Measurements from ENCODE around the gene NPFF.
A peak's percentile ranks its signal among the peaks of the same experiment; 100 is the strongest.
"Not testable (repeated sequence)": the region's sequence is repeated elsewhere in the genome, so short reads cannot be mapped to it uniquely, and the experiment has no call there.

Gene NPFF

DNA sequence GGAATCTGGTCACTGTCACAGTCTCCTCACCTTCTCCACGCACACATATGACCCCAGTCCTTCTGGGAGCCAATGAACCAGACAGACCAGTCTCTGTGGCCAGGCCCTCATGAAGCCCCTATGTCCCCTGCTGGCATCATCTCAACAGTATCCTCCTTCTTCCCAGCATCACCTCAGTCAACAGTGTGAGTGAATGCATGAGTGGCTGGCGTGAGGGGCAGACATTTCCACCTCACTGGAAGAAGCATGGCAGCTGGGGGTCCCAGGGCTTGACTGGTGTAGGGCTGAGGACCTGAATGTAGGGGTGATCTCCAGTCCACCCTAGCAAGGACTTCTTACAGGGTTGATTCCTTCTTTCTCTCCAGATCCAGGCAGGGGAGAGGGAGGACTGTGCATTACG is 9.8 kb downstream of the NPFF start:
- H3K27ac ChIP-seq = no peak overlapping the region
- no peak for DNase-seq (ENCODE audit: low read depth, low spot score)

DNA sequence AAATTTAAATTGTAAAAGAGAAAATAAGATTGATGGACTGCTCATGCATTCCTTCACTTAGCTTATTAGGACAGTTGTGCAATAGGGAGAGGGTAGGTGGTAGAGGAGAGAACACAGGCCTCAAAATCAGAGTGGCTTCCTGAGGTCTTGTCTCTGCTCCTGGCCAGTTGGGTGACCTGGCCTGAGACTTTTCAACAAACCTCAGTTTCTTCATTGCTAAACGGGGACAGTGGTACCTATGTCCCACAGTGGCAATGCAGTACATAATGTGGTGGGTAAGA is 10.6 kb downstream of the NPFF start:
- DNase-seq (ENCODE audit: low read depth, low spot score) = no peak
- no peak overlapping the region for H3K27ac ChIP-seq

DNA sequence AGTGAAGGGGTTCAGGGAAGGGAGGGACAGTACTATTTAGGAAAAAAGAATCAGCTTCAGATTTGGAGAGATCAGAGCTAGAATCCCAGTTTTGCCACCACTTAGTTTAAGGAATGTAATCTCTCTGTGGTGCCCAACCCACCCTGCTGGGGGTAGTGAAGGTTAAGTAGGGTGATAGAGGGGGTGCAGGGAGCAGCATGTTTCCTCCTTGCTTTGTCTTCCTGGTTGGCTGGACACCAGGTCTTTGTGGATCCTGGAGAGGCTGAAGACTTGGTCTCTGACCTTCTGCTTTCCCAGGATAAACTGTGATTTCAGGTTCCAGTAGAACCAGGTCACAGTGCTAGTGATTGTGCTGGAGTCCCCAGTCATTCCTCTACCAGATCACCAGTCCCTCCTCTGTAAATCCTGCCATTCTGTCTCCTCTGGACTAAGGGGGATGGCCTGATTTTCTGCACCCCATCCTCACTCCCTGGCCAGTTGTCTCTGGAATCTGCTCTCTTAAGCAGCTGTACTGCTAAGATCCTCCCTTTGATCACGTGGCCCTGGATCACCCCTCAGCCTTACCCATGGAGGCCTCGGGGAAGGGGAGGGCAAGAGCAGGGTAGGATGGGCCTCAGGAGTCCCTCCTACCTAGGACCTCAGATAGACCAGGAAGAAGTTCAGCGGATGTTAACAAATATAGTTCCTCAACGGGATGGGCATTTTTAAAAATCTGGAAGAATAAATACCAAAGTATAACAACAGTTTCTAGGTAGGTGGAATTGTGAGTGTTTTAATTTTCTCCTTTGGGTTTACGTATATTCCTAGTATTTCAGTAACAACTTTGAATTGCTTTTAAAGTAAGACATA is 11.2 kb downstream of the NPFF start:
- no peak overlapping the region for H3K27ac ChIP-seq
- DNase-seq (ENCODE audit: low read depth, low spot score) = no peak

DNA sequence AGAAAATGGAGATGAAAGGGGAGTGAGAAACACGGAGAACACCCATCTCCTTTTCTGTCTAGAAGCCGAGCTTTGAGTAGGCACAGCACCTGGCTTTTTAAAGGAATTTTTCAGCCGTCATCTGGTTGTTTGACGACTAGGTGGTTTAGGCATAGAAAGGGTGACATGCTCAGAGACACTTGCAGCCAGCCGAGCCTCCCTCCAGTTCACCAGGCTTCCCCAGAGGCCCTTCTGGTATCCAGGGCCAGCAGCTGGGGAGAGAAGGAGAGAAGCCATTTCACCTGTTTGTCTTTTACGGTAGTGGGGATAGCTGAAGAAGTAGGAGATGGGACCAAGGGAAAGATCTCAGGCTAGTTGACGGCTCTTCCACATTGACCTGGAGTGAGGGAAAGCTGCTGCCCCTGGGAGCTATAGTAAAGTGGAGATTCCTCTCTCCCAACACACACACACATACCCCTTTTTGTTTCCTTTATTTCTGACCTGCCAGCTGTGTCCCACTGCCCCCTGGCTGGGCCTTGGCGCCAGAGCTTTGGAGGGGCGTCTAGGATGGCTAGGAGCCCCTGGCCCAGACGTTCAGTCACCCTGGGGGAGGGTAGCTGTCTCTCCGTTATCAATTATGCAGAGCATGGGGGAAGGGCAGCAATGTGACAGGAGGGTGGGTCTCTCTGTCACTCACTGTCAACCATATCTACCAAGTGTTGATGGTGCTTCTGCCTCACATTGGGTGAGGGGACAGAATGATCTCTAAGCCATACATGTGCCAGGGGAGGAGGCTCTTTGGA is 13.5 kb downstream of the NPFF start:
- no peak for DNase-seq (ENCODE audit: low read depth, low spot score)
- peak overlapping the region; percentile 40 for H3K27ac ChIP-seq

DNA sequence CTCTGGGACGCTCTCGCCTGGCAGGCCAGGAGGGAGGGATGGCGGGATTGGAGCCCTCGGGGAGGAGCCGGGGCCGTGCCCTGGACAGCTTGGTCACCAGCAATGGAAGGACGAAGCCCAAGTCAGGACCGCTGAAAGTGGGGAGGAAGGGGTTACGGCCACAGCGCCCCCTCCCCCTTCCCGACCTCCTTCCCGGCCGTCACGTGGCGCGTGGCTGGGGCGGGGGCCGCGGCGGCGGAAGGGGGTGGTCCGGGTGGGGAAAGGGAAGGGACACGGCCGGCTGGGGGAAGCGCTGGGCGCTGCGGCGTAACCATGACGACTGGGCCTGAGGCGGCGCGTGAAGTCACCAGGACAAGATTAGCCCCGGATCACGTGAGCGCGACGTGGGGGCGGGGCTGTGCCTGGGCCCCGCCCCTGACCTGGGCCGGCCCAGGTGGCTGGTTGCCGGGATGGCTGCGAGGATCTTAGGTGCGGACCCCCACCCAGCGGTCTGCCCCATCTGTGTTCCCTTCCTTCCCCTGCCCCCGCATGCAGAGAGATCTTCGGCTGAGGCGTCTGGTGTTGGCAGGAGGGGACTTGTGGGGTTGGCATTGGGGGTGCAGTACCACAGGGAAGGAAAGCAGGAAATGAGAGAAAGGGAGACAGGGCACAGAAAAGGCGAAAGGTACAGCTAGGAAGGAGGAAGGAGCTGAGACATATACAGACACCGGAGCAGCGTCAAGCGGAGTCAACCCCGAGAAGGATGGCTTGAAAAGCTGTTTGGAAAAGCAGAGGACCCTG is 14.3 kb downstream of the NPFF start:
- DNase-seq (ENCODE audit: low read depth, low spot score) = no peak
- peak overlapping the region; percentile 40 for H3K27ac ChIP-seq

DNA sequence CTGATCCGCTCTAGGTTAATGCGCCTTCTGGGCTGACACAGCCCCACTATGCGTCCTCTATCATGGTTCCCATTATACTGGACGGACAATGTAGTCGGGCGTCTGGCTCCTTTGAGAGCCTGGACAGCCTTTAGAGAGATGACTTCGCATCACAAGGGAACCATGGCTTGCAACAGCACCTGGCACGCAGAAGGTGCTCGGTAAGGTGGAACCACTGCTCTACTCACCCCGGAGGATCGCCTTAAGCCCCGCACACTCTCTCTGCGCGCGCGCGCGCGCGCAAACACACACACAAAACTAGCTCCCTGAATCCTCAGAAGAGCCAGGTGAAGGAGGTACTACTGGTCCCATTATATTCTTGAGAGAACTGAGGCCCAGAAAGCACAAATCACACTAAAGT is 15.1 kb downstream of the NPFF start:
- H3K27ac ChIP-seq = no peak overlapping the region
- no peak for DNase-seq (ENCODE audit: low read depth, low spot score)

DNA sequence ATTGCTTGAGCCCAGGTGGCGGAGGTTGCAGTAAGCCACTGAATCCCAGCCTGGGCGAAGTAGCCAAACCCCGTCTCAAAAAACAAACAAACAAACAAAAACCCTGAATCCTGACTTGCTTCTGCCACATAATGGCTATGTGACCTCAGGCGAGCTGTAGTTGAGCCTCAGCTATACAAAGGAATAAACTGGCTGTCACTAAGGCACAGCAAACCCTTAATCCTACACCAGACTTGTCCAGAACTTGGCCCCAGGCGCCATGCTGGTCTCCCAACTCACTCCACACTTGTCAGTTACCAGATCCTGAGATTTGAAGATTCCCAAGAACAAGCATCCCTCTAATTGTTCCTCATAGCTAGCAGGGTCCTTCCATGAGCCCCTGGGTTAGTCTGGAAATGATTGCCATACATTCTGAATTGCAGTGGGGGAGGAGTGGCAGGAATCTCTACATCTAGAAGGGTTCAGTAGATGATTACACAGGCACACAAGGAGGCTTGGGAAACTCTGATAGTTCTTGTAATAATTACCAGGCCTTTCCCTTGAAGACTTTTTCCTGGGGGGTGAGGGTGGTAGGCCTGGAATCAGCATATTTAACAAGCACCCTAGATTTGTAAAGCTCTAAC is 17.9 kb downstream of the NPFF start:
- no peak for DNase-seq (ENCODE audit: low read depth, low spot score)
- no peak overlapping the region for H3K27ac ChIP-seq

DNA sequence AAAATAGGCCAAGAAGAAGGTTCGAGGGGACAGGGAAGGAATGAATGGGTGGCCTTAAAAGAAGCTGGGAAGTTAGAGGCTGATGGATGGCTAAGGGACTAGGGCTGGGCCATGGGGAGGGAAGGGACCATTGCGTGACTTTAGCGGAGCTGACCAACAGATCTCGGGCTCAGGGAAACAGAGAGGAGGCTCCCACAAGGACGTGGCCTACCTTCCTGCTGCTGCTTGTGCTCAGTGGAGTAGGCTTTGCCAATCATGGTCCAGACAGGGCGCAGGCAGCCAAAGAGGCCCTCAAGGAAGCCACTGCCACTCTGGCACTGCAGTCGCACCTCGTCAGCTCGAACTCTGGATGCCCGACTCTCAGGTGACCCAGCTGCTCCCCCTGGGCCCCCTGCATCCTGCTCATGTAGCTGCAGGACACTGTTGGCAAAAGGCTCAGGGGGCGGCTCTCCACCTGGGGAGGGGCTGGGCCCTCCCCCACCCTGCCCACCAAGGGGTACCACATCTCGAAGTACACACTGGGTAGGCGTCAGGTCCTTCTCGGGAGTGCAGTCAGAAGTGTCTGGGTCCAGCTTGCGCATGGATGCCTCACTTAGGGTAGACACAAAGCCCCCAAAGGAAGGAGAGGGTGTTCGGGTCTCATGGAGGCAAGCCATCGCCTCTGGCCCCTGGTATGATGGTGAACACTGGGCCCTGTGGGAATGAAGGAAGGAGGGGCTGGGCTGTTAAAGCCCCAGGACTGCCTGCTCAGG is 20.4 kb downstream of the NPFF start:
- H3K27ac ChIP-seq = no peak overlapping the region

DNA sequence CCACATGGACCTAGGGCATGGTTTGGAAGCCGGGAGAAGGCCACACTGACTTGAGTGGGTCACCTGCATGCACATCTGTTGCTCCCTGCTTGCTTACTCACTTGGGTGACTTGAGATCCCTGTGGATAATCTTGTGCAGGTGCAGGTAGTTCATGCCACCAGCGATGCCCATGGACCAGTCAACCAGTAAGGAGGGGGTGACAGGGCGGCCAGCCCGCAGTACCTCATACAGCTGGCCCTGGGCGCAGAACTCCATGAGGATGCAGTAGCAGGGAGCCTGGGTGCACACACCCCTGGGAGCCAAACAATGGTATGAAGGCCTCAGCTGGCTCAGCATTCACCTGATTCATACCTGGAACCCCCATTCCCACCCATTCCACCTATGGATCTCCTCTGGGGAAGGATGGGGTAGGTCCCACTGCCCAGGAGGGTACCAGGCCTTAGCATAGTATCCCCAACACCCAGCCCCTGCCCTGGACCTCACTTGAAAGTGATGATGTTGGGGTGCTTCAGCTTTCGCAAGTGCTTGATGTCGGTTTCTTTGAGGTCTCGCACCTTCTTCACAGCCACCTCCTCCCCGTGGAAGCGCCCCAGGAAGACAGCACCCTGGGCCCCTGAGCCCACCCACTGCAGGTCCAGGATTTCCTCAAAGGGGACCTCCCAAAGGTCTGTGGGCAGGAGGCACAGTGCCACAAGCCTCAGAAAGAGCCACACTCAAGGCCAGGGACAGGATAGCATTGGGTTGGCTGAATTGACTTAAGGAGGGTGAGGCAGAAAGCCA is 21.1 kb downstream of the NPFF start:
- no peak overlapping the region for H3K27ac ChIP-seq
- no peak for DNase-seq (ENCODE audit: low read depth, low spot score)

More for the DNA sequence above, 20.4 kb downstream of the NPFF start:
- DNase-seq (ENCODE audit: low read depth, low spot score) = no peak

DNA sequence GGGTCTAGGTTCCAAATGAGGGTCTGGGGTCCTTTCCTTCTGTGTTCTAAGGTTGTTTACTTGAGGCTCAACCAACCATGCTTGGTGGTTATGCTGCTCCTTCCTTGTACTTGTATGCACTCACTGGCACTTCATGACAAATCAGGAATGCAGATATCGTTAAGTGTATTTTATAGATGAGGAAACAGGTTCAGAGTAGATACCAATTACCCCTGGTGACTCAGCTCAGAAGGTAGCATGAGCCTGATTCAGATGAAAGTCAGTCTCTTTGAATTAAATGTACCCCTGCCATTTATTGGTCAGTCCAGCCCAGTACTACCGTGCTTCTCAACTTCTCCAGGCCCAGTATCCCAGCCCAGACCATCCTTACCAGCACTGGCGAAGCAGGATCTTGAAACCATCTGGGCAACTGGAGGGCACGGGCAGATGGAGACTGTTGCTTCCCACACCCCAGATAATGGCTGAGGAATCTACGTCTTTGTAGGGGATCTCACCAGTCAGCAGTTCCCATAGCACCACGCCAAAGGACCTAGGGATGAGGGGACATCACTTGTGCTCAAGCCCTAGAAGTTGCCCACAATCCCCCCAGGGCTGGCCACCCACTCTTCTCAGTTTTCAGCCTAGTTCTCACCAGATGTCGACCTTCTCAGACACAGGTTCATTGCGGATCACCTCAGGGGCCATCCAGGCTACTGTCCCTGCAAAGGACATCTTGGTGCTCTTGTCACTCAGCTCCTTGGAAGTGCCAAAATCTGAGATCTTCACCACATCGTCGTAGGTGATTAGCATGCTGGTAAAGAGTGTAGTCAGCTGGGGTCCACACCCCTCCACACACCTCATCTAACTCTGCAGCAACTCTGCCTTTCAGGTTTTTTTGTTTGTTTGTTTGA is 22.4 kb downstream of the NPFF start:
- H3K27ac ChIP-seq = peak overlapping the region; percentile 72
- peak; percentile 67 for DNase-seq (ENCODE audit: low read depth, low spot score)

DNA sequence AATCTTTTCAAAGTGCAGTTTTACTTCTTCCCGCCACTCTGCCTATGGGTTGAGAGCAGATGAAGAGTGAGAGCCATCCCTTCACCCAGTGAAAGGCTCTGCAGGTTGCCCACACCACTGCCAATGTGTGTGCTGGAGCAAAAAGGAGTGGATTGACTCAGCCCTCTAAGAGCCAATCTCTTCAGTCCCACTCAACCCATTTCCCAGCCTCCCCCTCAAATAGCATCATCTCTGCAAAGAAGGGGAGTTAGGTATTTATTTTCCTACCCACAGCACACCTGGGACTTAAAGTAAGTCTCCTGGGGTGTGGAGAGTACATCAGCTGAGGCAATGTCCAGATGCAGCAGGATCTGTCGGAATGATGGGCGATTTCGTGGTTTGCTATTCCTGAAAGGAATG is 23.3 kb downstream of the NPFF start:
- peak overlapping the region; percentile 72 for H3K27ac ChIP-seq

DNA sequence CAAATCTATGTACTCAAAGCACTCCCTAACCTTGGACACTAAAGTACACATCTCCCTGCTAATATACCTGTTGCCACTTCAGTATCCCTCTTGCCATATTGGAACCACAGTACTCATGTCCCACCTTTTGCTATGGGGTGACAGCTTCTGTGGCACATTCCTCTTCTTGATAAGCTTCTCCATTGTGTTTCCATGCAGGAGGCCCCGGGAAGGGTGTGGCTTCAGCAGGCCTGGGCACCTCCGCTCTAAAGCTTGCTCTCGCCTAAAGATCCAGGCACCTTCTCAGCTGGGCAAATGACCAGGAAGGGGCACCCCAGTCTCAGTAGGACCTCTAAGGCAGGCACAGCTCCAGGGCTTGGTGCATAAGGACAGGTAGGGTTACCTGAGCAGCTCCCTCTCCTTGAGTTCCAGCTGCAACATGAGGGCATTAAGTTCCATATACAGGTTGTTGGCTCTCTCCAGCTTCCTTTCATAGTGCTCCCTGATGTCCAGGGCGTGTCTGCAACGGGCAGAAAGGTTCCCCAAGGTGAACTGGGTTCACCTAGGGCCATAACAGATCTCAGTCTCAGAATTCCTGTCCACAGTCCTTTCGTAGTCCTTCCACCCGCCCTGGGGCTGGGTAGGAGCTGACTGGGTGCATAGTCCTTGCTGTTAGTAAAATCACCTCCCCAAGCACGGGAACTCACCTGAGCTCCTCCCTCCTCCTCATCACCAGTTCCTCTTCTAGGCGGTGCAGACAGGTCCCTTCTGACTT is 23.9 kb downstream of the NPFF start:
- DNase-seq (ENCODE audit: low read depth, low spot score) = no peak
- H3K27ac ChIP-seq = peak overlapping the region; percentile 72

More for the DNA sequence above, 23.3 kb downstream of the NPFF start:
- DNase-seq (ENCODE audit: low read depth, low spot score) = no peak

DNA sequence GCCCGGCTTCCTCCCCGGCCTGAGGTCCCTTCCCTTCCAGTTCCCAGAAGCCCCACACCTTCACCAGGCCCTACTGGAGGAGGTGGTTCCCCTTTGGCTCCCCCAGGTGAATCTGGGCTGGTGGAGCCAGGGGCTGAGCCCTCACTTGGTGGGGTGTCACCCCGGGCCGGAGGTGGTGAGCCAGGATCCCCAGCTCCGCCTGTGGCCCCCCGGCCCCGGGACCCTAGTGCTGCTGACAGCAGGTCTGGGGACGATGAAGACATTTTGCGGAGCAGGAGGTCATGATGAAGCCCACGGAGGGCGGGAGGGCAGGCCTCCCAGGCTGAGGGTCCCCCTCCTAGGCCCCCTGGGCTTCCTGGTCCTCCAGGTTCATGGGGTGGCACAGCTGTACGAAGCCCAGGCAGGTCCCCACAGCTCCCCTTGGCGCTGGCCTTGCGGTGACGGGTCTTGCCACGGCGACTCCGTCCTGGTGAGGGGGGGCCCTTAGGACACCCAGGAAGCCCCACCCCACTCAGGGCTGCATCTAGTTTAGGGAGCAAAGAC is 24.6 kb downstream of the NPFF start:
- no peak for DNase-seq (ENCODE audit: low read depth, low spot score)
- peak overlapping the region; percentile 72 for H3K27ac ChIP-seq

DNA sequence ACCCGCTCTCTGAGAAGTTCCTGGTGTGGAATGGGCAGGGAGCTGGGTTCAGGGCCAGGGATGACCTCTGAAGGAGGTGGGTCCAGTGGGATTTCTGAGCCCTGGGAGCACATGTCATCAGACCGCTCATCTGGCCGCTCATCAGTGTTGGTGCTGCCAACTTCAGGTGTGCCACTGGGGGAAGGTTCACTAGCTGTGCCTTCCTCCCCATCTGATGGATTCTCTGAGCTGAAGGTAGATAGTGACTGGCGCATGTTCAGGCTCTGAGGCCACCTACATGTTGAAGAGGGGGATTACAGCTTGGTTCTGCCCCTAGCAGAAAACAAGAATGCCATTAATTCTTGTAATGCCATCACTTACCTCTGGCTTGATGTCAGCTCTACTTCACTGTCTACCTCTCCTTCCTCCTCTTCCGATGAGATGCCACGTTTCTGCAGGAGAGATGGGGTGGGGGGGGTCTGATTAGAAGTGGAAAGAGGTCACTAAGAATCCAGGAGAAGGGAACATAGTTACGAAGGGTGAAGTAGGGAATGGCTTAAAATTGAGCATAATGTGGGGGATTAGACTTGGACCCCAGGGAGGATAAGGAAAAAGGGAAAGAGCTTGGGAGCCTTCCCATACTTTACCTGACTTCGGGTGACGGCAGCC is 25.2 kb downstream of the NPFF start:
- peak overlapping the region; percentile 72 for H3K27ac ChIP-seq
- DNase-seq (ENCODE audit: low read depth, low spot score) = no peak

DNA sequence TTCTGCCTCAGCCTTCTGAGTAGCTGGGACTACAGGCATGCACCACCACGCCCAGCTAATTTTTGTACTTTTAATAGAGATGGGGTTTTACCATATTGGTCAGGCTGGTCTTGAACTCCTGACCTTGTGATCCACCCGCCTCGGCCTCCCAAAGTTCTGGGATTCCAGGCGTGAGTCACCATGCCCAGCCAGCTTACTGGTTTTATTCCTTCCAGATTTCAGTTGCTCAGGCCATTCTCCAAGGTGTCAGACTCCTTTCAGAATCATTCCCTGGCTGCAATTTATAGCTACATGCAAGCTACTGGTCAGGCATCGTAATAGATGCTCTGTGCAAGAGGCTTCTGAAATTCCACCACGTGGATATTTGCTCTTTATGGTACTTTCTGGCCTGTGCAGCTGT is 25.8 kb downstream of the NPFF start:
- not testable (repeated sequence) for DNase-seq (ENCODE audit: low read depth, low spot score)

More for the DNA sequence above, 25.8 kb downstream of the NPFF start:
- H3K27ac ChIP-seq = peak overlapping the region; percentile 72

Measured in epithelial cell of prostate (primary cell).